Body of pancreas (tissue), 4 donors: ENCODE measurements around the gene LRRC63. TPM values are rescaled to one million over a fixed set of nuclear protein-coding genes. Genes with fewer than 3 reads are reported as not detected.
"Not testable (repeated sequence)": the region's sequence is repeated elsewhere in the genome, so short reads cannot be mapped to it uniquely, and the experiment has no call there.

Source experiments
- ATAC-seq: fragments of 150-250 bp; one replicate; pipeline ENCODE4 v1.9.1; 2016
- DNase-seq, 4 donors: peaks; one replicate each; pipeline ENCODE4 v3.0.0-alpha.2; 2019
- H3K27ac ChIP-seq, 4 donors: fragments of 200-600 bp; sonication (generic); 1 replicate in 3 of 4; 2 replicates in 1 of 4; pipeline versions ENCODE4 v1.5.1 to v1.6.1; 2016 to 2019; ENCODE audit warnings: mild to moderate bottlenecking in 1 of 4, mixed read lengths in 1 of 4, moderate library complexity in 1 of 4
- H3K27me3 ChIP-seq, 2 donors: fragments of 200-600 bp; sonication (generic); one replicate each; pipeline ENCODE4 v1.6.0; 2016; ENCODE audit warnings: mild to moderate bottlenecking in 1 of 2
- H3K36me3 ChIP-seq, 2 donors: fragments of 200-600 bp; sonication (generic); replicated peaks in 1 of 2; 2 replicates each; pipeline ENCODE4 v1.5.1; 2016; ENCODE audit warnings: low read depth in 2 of 2; ENCODE audit not compliant: insufficient read depth in 1 of 2
- H3K4me1 ChIP-seq: fragments of 200-600 bp; sonication (generic); one replicate; pipeline ENCODE4 v1.6.0; 2016
- H3K4me3 ChIP-seq, 2 donors: fragments of 200-600 bp; sonication (generic); 1 replicate in 1 of 2; 2 replicates in 1 of 2; pipeline ENCODE4 v1.5.1; 2016 to 2019
- H3K9me3 ChIP-seq, 3 donors: fragments of 200-600 bp; sonication (generic); 1 replicate in 2 of 3; 2 replicates in 1 of 3; pipeline ENCODE4 v1.5.1; 2016
- CTCF ChIP-seq, 7 experiments: fragments of 450-650 bp in 4 of 7; fragments of 200-600 bp in 3 of 7; sonication (generic) in 3 of 7; IDR thresholded peaks; one replicate each; pipeline ENCODE4 v1.5.1; 2016 to 2019; ENCODE audit warnings: antibody characterized with exemption in 7 of 7
- POLR2A ChIP-seq, 3 donors: fragments of 450-650 bp; IDR thresholded peaks; one replicate each; pipeline ENCODE4 v1.6.1; 2016; ENCODE audit warnings: antibody characterized with exemption in 3 of 3, mild to moderate bottlenecking in 2 of 3
- WGBS, 2 donors: methylation state at CpG; one replicate each; pipeline ENCODE4 v1.1.5; 2017; 5-methylcytosine and 5-hydroxymethylcytosine counted together
- intact Hi-C: fragments of 100-400 bp; cut with DNase I; formaldehyde crosslinking; loops from one replicate; pipeline ENCODE4 v1.15.1; 2023
- total RNA-seq, 2 donors: library from RNA; depleted of rRNA; stranded (reverse); fragments of >200 nt; gene quantifications; one replicate each; pipeline ENCODE4 v1.1.0, GENCODE V29; 2016

LRRC63 gene, protein sequence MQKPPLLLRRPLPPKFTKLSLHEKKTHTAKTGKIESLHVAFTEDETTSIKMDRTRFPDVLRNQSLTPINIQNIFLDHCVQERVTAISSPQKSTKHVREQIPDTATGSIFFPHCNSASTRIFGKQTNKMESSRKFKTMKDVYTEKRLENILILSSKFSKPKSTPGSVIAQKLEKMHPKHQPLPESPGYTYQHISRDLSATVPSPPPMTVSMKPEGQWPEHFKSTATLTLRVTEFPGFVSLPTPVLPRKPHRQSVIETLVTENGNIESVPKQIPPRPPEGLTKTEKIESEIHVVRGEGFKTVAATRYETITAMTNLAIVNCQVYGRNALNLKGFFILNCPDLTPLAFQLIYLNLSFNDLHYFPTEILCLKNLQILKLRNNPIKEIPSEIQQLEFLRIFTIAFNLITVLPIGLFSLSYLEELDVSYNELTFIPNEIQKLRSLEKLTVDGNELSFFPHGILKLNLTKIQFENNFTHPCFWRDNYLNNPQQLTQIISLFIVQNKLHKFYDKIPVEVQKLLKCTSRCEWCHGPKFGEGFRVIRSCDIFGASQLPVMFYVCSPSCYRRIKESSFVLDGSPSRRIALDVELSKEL
- total RNA-seq: not detected

GRCh38 chr13:46211483-46212351, at the start of gene LRRC63:
LRRC63 (plus strand) TSS chr13:46211928; CDS start chr13:46213035, 1,107 bp downstream.
- H3K4me1 ChIP-seq: peaks cover 12% of the 10 kb centered on the region
- no peak within 1 kb of the TSS for H3K27ac ChIP-seq
- peak within 1 kb of the TSS in 1 of 2 donors; percentile 13 for H3K4me3 ChIP-seq
- H3K9me3 ChIP-seq: no peaks in the 10 kb centered on the region
- intact Hi-C loops: no loop called here
- H3K36me3 ChIP-seq: no peaks in the 10 kb centered on the region
- H3K27me3 ChIP-seq: no peaks in the 10 kb centered on the region
- WGBS, 2 donors: 1 to 2% methylated on average over 45 to 53 of the region's 53 CpGs
- DNase-seq (peak; percentile 51 to 81 (median 66)), ATAC-seq (peak; percentile 89)
- TF ChIP-seq CTCF (IDR thresholded peaks at IDR 0.05) (no peak), POLR2A (IDR thresholded peaks at IDR 0.05) (peak in 1 of 3 donors; percentile 27)

GRCh38 chr13:46162741-46163140, 49.0 kb upstream of the LRRC63 start:
- H3K36me3 ChIP-seq, H3K27me3 ChIP-seq, intact Hi-C loops, DNase-seq, H3K4me1 ChIP-seq, H3K4me3 ChIP-seq, ATAC-seq, H3K9me3 ChIP-seq, H3K27ac ChIP-seq: not testable (repeated sequence)
- 89 to 92% methylated on average over 3 to 29 of the region's 36 CpGs for WGBS, 2 donors

DNA sequence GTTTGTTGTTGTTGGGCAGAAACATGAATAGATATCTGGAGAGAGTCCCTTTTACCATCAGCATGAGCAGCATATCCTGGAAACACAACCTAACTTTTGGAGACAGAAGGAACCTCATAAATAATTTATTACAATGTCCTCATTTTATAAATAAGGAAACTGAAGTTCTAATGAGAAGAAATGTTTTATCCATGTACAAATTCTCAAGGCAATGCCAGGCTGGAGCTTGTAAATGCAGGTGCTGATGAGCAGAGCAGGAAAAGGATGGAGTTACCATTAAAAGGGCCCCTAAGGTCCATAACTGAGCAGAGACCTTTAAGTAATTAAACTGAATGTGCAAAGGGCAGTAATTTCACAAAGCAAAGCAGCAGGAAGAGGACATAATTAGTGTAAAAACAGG, 47.1 kb upstream of the LRRC63 start:
- H3K27ac ChIP-seq: no peak overlapping the region
- no peak overlapping the region for H3K4me3 ChIP-seq
- intact Hi-C loops: no loop called here
- H3K4me1 ChIP-seq: no peaks in the 10 kb centered on the region
- no peak for DNase-seq
- TF ChIP-seq POLR2A (IDR thresholded peaks at IDR 0.05) (no peak), CTCF (IDR thresholded peaks at IDR 0.05) (no peak)
- H3K9me3 ChIP-seq: no peaks in the 10 kb centered on the region
- ATAC-seq: no peak
- H3K27me3 ChIP-seq: no peaks in the 10 kb centered on the region
- no peaks in the 10 kb centered on the region for H3K36me3 ChIP-seq

GRCh38 chr13:46165485-46166223, 46.1 kb upstream of the LRRC63 start:
- no peak for TF ChIP-seq CTCF (IDR thresholded peaks at IDR 0.05)
- no peak for ATAC-seq

More at GRCh38 chr13:46165485-46166223, 46.1 kb upstream of the LRRC63 start:
- intact Hi-C loops: no loop called here
- Histone ChIP-seq H3K36me3 (no peaks in the 10 kb centered on the region), H3K27me3 (no peaks in the 10 kb centered on the region), H3K4me3 (no peak overlapping the region), H3K4me1 (no peaks in the 10 kb centered on the region), H3K27ac (no peak overlapping the region), H3K9me3 (no peaks in the 10 kb centered on the region)
- WGBS, 2 donors: 28% methylated on average over 5 of the region's 5 CpGs
- no peak for DNase-seq
